Embryonic facial prominence (tissue), 1 donor: ENCODE measurements around the gene C11orf21.
"Not testable (repeated sequence)": the region's sequence is repeated elsewhere in the genome, so short reads cannot be mapped to it uniquely, and the experiment has no call there.

Source experiments
- DNase-seq: peaks from one replicate; pipeline ENCODE4 v3.0.0-alpha.2; 2016; ENCODE audit errors: extremely low spot score

The C11orf21 gene

DNA sequence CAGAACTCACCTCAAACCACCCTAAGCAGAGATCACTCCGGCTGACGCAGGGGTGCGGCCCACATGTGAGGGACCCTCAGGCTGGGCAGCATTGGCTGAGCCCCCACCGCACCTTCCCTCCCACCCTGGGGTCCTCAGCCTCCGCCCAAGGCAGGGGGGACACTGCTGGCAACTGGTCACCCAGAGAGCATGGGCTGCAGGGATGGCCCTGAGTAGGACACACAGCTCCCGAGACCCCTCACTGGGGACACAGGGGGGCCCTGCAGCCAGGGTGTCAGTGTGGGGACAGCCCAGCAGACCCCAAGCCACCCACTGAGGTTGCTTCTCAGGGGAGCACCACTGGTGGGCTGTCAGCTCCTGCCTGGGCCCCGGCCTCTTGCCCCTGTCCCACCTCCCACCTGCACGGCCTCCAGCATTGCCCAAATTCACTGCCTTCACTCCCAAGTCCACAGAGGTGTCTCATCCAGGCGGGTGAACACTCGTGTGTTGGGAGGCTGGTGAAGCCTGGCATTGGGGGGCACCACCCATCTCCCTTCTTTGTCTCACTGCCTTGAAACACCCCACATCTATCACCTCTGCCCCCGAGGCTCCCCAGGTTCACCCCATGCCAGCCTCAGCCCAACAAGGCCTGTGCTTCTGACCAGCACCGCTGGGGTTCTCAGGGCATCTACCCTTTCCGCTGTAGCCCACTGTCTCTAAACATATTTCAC lies 4.7 kb downstream of the C11orf21 start:
- no peak for DNase-seq

DNA sequence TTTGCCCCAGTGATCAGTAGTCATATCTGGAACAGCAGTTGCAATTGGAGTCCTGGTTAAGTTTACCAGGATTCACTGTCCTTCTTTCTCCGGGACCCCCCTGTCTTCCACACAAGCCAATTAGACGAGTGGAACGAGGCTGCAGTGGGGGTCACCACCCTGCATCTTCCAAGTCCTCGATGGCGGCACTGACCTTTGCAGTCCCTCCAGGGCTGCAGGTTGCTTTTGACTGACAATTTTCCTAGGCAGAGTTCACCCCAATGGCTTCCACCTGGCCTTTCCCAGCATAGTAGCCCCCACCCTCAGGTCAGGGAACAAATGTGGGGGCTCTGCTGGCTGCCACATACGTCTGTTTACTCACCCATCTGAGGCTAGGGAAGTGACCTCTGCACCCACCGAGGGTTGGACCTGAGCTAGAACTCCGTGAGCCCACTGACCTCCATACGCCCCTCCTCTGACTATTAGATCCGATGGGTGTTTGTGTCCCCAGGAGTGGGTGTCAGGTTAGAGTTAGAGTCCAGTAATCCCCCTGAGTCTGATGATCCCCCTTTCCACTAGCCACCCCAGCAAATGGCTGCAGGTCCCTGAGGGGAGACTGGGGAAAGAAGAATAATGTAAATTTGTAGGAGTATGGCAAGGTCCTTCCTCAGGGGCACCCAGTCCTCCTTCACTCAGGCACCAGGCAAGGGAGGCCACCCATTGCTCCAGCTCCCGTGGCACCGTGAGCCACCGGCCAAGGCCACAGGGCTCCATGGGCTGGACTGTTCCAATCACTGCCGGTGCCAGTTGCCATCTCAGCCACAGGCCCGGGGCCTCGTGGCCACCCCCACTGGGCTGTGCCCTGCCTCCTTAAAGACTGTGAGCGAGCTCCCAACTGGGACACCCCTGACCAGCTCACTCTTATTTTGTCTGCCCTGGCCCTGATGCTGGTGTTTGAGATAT lies 5.5 kb downstream of the C11orf21 start:
- DNase-seq = no peak

DNA sequence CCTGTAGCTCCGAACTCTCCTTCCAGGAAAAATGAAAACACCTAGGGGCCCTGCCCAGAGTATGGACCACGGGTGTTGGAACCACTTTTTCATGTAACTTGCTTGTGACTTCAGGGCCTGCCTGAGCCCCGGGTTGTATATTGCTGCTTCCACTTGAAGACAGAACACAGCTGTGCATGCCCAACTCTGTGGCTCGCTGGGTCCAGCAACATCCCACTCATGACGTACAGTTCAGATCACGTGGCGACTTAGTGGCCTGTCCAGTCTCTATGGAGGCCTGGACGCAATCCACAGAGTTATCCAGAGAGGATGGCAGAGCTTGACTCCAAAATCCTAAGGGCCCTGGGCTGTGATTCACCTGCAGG lies 6.8 kb downstream of the C11orf21 start:
- no peak for DNase-seq

DNA sequence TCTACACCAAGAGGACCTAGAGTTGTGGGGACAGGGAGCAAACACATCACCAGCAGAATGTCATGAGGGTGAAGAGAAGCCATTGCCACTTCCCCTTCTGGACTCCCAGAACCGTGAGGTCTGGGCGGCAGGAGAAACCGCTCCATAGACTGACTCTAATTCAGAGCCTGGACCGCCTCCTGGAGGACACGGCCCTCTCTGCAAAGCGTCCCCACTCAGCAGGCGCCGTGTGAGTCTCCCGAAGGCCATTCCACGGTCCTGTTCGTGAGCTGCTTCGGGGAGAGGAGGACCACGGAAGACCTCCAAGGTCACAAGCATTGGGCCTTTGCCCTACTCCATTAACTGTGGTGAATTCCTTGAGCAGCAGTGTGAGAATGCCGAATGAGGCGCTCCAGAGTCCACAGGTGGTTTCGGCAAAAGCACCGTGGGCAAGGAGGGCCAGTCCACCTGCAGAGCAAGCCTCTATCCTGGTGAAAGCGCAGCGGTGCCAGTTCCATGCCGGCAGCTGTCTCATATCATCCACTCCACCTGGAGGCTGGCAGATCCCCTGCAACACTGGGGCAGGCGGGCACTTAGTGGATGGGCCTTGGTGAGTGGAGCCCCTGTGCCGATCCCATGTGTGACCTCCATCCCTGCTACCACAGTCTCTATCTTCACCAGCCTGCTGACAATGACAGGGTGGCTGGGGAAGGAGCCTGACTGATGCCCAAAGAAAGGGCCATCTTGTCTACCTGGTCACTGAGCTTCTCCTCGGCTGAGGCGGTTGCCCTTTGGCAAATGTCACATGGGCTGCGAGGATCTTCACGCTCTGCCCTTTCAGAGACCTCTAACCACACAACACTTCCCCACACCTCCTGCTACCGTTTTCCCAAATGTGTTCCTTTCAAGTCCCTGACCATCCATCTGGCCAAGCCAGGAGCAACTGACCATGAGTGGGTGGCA lies 7.5 kb downstream of the C11orf21 start:
- no peak for DNase-seq

DNA sequence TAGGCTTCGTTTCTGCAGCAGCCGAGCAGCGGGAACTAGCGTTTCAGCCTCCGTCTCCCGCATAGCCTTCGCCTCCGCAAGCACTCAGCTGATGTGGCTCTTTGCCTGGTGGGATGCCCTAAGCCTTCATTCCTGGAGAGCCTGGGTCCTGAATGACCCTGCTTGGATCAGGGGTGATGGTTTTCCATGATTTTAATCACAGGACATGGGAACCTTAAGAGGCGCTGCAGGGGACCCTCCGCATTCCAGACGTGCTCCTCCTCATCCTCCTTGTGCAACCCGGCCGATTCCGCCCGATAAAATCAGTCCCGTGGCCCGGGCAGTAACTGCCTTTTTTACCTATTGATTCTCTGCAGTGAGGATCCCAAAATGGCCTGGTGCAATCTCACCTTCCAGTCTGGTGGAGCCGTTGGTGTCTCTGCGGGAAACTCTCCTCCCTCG lies 8.2 kb downstream of the C11orf21 start:
- no peak for DNase-seq

DNA sequence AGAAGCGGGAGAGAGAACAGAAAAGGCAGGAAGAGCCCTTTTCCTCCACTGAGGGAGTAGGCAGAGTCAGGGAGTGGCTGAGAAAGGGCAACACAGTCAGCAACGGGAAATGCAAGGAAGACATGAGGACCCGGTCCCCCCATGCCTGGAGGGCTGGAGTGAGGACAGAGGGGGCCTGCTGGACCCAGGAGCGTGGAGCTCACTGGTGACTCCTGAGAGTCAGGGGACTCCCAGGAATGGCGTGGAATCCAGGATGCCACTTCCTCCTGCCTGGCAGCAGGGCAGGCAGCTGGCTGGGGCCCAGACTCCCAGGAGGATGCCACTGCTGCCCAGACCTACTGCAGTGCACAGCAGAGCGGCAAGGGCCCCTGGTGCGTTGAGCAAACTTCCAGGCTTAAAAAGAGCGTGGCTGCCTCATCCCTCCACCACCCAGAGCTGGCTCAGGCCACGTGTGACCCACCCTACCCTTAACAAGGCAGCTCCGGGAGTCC lies 11.3 kb downstream of the C11orf21 start:
- no peak for DNase-seq

DNA sequence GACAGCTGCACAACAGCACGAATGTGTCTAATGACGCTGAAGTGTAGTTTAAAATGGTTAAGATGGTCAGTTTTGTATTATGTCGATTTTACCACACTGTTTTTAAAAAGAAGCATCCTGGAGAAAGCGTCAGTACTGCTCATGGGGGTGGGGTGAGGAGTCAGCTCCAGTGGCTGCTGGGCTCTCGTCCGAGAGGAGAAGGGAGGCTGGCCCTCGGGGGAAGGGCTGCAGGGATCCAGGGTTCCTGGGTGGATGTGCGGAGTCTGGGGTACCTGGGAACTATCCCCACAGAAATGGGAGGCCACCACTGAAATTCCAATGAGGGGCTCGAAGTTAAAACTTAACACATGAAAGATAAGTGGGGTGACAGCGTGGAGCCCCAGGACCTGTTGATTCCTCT lies 11.9 kb downstream of the C11orf21 start:
- DNase-seq = no peak

DNA sequence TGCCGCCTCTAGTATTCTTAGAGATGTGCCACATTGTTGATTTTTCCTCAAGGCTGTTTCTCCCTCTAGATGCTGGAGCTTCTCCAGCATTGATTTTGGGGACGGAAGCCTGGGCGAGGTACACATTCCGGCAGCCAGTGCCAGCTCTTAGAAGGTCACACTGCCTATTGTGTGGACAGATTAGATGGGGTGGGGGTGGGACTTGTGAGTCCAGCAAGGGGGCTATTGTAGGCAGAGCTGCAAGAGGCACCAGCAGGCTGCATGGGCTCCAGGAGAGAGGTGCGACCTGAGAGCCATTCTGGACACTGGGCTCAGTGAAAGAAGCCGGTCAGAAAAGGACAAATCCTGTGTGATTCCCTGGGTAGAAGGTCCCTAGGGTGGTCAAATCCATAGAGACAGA lies 12.4 kb downstream of the C11orf21 start:
- DNase-seq = no peak

DNA sequence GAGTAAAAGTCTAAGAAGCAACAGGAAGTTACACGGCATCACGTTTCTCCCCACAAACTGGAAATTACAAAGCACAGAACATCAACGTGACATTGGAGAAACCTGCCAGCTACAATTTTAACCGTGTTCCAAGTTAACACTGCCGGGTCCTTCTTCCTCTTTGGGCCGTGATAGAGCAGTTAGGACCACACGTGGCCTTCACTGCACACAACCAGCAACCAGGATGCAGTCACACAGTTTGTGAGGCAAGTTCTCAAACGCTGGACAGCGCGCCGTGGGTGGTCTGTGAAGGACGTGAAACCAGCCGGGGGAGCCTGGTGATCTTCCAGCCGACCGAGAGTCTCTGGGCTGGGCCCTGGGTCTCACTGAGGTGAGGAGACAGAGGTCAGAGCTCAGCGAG lies 14.6 kb downstream of the C11orf21 start:
- no peak for DNase-seq

DNA sequence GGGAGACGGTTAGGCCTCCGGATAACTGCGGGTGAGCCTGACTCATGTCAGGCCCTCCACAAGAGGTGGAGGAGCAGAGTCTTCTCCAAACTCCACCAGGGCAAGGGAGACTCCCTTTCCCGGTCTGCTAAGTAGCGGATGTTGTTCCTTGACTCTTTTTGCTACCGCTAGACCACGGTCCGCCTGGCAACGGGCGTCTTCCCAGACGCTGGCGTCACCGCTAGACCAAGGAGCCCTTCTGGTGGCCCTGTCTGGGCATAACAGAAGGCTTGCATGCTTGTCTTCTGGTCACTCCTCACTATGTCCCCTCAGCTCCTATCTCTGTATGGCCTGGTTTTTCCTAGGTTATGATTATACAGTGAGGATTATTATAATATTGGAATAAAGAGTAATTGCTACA lies 15.4 kb downstream of the C11orf21 start:
- DNase-seq = not testable (repeated sequence)

DNA sequence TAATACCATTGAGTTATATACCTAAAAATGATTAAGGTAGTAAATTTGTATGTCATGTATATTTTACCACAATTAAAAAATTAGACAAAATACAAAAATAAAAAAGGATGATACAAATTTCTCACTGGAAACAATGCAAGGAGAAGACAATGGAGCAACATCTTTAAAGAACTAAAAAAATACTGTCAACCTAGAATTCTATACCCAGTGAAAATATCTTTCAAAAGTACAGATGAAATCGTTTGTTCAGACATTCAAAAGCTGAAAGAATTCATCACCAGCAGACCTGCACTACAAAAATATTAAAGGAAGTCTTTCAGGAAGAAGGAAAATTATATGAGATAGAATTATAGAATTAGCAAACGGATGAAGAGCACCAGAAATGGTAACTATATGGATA lies 21.5 kb downstream of the C11orf21 start:
- DNase-seq = no peak

DNA sequence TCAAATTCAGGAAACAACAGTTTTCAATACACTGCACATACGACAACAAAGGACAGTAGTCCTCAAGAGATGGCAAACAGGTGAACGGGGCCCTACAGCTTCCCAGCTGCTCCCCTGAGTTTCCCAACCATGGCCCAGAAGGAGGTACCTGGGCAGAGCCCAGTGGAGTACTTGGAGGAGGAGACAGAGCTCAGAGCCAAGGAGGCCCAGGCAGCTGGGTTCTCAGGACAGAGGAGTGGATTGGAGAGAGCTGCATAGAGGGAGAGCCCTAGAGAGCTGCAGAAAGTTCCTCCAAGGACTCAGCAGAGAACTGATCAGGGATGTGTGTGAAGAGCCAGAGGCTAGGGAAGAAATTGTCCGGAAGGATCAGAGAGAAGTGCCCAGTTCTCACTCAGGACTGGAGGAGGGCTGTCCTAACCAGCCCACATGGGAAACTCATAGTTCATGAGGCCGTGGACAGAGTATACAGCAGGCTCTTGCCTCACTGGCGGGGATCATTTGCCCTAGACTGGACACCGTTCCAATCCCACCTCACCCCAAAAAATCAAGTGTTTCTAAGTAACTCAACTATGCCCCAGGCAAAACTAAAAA lies 23.7 kb downstream of the C11orf21 start:
- DNase-seq = no peak

DNA sequence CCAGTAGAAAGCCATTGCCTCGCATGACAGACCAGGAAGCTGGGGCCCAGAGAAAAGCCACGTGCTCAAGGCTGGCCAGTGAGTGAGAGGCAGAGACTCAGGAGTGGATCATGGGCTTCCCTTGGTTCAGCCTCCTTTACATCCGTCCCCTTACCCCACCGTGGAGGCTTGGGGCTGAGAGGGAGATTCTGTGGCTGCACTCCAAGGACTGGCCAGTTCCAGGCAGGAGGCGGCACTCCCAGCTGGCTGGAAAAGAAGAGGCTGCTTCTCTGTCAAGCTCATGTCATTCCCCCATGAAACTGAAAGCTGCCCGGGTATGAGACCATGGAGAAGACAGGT lies 24.7 kb downstream of the C11orf21 start:
- DNase-seq = no peak

DNA sequence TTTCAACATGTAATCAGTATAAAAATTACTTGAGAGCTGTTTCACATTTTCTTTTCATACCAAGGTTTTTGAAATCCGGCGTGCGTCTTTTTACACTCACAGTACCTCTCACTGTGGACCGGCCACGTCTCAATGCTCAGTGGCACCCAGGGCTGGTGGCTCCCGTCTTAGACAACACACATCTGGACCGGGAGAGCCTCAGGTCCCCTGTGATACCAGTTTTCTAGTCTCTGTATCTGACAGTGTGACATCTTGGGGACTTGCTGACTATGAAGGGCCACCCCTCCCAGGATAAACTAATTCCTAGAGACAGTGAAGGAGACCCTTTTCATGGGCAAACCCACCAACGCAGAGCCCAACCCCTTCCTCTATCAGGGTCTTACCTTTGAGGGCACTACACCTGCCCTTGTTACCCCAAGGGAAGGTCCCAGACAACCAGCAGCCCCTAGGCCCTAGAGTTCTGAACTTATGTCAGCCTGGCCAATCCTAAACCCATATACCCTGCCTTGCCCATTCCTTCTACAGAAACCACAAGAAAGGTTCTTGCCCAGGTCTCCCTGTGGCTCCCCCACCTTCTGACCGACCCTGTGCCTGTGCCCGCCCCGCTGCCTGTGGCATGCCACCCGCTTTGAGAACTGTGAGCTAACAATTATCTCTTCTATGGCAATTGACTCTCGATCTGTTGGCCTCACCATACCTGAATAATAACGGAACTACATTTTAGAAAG lies 25.3 kb downstream of the C11orf21 start:
- no peak for DNase-seq

DNA sequence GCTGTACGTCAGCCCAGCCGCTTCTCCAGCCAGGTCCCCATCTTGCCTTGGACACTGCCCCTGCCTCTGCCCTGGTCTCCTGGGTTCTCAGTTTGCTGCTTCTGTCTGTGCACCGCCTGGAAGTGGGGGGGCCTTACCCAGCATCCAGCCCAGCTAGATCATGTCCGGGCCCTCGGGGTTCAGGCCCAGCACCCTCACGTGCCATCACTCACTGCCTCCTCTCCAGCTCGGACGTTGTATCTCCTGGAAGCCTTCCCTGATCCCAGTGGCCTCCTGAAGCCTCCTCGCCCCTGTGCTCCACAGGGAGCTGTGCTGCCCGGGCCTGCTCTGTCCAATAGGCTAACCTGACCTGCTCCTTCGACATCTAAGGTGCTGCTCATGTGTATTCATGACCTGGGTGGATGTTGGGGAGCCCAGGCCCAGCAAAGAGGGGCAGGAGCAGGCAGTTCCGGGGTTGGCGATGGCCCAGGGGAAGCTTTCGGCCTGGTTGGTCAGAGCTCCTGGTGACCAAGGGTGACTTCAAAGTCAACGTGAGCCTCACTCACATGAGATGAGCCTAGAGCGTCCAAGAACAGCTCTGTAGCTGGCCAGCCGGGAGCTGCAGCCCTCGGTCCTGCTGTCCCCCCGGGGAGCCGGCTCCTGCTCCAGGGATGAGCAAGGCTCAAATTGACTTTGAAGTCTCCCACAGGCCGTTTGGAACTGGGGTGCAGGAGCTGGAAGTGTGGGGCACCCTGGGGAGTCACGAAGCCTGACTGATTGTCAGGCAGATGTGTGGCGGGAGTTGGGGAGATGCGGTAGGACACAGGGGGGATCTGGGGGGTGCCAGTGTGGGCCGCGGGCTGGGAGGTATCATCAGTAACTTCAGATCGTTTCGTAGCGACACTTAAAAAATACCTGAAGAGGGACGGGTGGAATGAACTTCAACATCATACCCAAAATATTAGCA lies 26.1 kb downstream of the C11orf21 start:
- no peak for DNase-seq

DNA sequence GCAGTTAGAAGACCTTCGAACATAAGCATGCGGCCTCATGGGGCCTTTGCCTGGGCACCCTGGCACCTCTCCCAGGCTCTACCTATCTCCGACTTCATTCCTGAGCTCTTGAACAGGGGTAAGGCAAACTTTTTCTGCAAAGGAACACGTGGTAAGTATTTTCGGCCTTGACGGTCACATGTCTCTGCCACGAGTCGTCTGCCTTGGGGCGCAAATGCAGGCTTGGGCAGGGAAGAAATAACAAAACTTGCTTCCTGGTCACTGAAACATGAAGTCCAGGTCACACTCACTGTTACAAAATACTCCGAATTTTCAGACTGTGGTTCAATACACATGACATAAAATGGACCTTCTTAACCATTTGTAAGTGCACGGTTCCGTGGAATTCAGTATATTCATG lies 27.9 kb downstream of the C11orf21 start:
- no peak for DNase-seq

DNA sequence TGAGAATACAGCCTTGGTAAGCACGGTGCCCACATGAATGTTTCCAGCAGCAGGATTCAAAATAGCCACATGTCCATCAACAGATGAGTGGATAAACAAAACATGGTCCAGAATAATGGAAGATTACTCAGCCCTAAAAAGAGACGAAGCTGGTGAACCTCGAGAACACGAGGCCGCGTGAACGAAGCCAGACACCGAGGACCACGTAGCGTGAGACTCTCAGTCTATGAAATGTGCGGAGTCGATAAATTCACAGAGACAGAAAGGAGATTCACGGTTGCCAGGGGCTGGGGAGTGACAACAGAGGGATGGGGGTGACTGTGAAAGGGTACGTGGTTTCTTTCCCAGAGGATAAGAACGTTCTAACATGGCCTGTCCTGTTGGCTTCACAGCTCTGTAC lies 28.4 kb downstream of the C11orf21 start:
- no peak for DNase-seq

DNA sequence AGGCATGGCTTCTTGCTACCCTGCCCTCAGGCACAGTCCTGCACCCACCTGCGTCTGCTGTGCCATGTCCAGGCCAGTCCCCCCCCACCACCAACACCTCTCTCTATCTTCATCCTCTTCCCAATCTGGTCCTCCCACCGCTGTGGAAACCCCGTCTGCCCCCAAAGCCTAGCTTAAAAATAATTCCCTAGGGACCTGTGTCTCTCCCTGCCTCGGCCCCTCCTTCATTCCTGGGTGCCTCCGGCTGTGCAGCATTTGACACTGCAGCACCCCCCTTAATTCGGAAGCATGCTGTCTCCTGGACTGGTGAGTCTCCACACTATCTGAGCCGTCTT lies 28.8 kb downstream of the C11orf21 start:
- no peak for DNase-seq

DNA sequence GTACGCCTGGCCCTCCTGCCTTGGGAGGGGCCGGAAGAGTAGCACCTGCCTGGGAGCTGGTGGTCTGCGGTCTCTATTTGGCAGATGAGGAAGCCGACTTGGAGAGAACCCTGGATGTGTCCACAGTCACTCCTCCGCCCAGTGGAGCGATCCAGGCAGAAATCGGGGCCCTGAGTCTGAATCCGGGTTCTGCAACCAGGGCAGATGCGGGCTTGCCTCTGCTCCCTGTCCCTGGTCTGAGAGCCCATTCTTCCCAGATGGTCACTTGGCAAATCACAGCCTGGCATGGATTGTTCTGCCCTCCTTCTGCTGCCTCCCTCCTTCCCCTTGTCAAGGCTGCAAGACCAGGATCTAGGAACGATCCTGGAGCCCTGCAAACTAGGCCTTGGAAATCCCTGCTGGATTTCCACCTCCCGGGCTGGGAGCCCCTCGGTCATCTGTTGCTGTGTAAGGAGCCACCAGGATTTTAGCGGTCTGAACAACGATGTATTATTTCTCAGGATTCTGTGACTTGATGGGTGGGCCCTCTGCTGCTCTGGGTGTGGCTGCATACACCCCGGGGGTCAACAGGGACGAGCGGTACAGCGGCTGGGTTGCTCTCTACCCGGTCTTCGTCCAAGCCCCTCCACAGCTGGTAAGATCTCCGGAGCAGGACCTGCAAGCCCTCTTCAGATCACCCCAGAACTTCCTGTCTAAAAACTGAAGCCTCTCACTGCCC lies 29.3 kb downstream of the C11orf21 start:
- no peak for DNase-seq
